Retinal pigment epithelial cell (primary cell): Measurements from ENCODE around the gene VSNL1.
A peak's percentile ranks its signal among the peaks of the same experiment; 100 is the strongest.

ENCODE experiments used
- DNase-seq: peaks from one replicate; pipeline ENCODE4 v3.0.0-alpha.2; 2010; ENCODE audit warnings: low read depth
- H3K4me3 ChIP-seq: 2 replicates; pipeline ENCODE4 v1.5.1; 2011; ENCODE audit warnings: mild to moderate bottlenecking, low read length, control low read depth, moderate library complexity
- TF ChIP-seq, protein P1 (sequence below): conservative IDR thresholded peaks from 2 replicates; pipeline ENCODE4 v1.5.1; 2011; ENCODE audit warnings: low read depth, low read length, control low read depth, inconsistent platforms

Gene VSNL1

DNA sequence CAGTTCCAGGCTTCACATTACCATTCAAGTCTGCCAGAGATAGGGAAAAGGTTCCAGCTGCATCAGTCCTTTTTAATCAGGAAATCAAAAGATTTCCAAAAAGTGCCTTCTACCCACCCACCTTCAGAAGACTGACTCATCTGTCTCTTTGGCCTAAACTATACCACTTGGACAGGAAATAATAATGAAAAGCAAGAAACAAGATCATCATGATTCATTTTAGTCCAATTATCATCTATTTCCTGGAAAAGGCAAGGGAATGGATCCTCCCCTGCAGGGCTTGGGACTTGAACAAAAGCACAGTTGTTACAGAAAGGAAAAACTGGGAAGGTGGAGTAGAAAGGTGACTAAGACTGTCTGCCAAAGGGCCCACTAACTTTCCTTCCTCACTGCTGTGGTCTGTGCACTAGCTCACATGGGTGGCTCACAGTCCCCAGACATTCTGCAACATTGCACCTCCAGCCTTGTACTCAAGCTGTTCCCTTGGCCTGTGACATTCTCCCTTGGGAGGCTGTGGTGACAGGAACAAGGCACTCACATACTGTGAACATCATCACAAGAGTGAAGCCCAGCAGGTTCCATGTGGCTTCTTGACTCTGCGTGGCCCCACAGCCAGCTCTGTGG is 75.3 kb downstream of the VSNL1 start:
- no peak for DNase-seq
- TF ChIP-seq, protein P1, sequence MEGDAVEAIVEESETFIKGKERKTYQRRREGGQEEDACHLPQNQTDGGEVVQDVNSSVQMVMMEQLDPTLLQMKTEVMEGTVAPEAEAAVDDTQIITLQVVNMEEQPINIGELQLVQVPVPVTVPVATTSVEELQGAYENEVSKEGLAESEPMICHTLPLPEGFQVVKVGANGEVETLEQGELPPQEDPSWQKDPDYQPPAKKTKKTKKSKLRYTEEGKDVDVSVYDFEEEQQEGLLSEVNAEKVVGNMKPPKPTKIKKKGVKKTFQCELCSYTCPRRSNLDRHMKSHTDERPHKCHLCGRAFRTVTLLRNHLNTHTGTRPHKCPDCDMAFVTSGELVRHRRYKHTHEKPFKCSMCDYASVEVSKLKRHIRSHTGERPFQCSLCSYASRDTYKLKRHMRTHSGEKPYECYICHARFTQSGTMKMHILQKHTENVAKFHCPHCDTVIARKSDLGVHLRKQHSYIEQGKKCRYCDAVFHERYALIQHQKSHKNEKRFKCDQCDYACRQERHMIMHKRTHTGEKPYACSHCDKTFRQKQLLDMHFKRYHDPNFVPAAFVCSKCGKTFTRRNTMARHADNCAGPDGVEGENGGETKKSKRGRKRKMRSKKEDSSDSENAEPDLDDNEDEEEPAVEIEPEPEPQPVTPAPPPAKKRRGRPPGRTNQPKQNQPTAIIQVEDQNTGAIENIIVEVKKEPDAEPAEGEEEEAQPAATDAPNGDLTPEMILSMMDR = no peak
- H3K4me3 ChIP-seq = no peak overlapping the region

DNA sequence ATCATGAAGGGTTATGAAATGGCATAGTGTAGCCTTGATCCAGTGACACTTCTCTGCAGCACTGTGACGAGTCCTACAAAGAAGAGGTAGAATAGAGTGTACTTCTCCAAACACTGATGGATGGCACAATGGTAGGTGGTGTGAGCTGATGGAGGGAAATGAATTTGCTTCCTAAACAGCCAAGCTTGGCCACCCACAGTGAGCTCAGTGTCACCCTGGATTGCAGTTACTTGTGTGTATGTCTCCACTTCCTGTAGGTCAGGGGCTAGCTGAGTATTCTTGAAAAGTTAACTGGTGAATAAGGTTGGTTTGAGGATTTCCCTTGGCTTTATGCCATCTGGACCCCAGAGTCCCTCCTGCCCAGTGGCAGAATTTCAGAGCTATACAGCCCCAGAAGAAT is 75.9 kb downstream of the VSNL1 start:
- DNase-seq = no peak
- TF ChIP-seq, protein P1 = no peak

DNA sequence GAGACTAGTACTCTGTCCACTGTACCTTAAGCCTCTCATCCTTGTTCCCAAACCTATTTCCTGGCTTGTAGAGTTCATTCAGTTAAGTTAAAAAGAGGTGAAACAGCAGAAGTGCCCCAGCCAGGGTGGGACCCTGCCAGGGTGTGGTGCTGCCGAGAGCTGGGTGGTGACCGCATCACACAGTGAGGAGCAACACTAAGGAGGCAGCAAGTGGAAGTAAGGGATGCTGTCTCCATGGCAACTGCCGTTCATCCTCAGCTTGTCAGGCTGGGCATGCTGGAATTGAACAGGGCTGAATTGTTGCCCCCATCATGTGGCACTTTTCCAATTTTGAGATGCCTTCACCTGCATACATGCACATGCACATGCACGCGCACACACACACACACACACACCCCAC is 77.0 kb downstream of the VSNL1 start:
- TF ChIP-seq, protein P1 = no peak
- no peak for DNase-seq
- H3K4me3 ChIP-seq = no peak overlapping the region

More for the DNA sequence above, 75.9 kb downstream of the VSNL1 start:
- no peak overlapping the region for H3K4me3 ChIP-seq

DNA sequence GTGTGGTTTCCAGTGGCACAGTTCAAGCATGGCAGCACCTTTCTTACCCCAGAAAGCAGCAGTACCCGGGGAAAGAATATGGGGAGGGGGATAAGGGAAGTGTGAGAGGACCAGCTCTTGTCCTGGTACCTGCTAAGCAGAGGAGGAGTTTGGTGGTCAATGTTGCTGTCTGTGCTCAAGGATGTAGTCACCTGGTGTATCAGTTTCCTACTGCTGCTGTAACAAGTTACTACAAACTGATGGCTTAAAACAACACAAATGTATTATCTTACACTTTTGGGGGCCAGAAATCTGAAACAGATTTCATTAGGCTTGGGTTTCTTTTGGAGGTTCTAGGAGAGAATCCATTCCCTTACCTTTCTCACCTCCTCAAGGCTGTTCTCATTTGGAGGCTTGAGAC is 77.5 kb downstream of the VSNL1 start:
- H3K4me3 ChIP-seq = no peak overlapping the region
- TF ChIP-seq, protein P1 = no peak
- no peak for DNase-seq

DNA sequence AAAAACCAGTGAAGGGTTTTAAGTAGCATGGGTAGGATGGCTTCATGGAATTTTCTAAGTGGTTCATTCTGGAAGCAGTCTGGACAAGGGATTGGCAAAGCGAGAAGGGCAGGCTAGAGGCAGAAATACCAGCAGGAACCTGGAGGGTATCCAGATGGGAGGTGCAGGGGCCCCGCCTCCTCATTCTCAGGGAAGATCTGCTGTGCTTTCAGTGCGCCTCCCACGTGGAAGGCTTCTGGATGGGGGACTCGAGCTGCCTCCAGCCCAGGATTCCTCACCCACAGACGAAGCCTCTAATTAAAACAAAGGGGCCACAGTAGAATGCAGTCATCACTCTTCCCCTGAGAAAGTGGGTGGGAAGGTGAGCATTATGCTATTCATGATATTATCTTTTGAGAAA is 79.8 kb downstream of the VSNL1 start:
- peak; percentile 12 for DNase-seq
- no peak overlapping the region for H3K4me3 ChIP-seq
- TF ChIP-seq, protein P1 = no peak

DNA sequence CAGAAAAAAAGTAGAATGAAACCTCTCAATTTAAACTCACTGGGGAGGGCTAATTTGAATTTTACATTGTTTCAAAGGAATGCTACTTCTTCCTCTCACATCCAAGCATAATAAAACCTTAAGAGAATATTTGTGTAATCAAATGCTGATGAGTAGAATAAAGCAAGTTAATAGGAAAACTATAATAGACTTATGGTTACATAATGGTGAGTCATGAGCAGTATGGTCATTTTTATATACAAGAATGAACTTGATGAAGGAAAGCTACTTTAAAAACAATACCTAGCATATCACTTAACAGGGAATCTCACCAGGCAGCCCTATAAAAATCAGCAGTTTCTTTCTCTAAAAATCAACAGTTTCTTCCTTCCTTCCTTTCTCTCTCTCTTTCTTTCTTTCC is 80.3 kb downstream of the VSNL1 start:
- TF ChIP-seq, protein P1 = no peak
- no peak overlapping the region for H3K4me3 ChIP-seq
- DNase-seq = peak; percentile 44

DNA sequence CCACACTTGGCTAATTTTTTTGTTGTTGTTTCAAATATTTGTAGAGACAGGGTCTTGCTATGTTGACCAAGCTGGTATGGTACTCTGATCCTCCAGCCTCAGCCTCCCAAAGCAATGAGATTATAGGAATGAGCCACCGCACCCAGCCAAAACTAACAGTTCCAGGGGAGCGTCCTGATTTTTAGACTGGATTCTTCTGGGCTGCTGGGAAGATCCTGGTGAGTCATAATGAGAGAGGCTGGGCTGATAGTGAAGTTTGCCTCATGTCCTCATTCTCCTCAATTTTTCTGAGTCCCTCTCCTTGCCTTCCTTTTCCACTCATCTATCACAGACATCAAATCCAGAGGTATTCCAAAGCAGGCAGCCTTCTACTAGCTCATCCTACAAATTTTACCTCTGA is 81.3 kb downstream of the VSNL1 start:
- no peak overlapping the region for H3K4me3 ChIP-seq
- no peak for DNase-seq

More for the DNA sequence above, 81.3 kb downstream of the VSNL1 start:
- TF ChIP-seq, protein P1 = no peak
